Neuronal stem cell (in vitro differentiated cells): Measurements from ENCODE around the gene SORT1.
A peak's percentile ranks its signal among the peaks of the same experiment; 100 is the strongest.

Experiments used
- DNase-seq: peaks from one replicate; pipeline ENCODE4 v3.0.0-alpha.2; 2013; ENCODE audit warnings: low spot score
- H2AFZ ChIP-seq: one replicate; pipeline ENCODE4 v1.6.1; 2013; ENCODE audit warnings: mild to moderate bottlenecking, low read length, inconsistent platforms
- H2AK5ac ChIP-seq: 2 replicates; pipeline ENCODE4 v1.6.1; 2013; ENCODE audit warnings: low read depth, mild to moderate bottlenecking, inconsistent platforms, low read length, moderate library complexity, mixed read lengths
- H2BK120ac ChIP-seq: 2 replicates; pipeline ENCODE4 v1.6.1; 2013; ENCODE audit warnings: low read depth, mild to moderate bottlenecking, inconsistent platforms, low read length, moderate library complexity, mixed read lengths
- H2BK12ac ChIP-seq: one replicate; pipeline ENCODE4 v1.6.1; 2013; ENCODE audit warnings: low read length, inconsistent platforms
- H2BK15ac ChIP-seq: 2 replicates; pipeline ENCODE4 v1.6.1; 2013; ENCODE audit warnings: mild to moderate bottlenecking, low read length, inconsistent platforms, mixed read lengths
- H2BK5ac ChIP-seq: one replicate; pipeline ENCODE4 v1.6.1; 2013; ENCODE audit warnings: inconsistent platforms, mild to moderate bottlenecking, low read length, moderate library complexity
- H3K14ac ChIP-seq: one replicate; pipeline ENCODE4 v1.6.1; 2013; ENCODE audit warnings: low read length, inconsistent platforms
- H3K18ac ChIP-seq: 2 replicates; pipeline ENCODE4 v1.6.1; 2013; ENCODE audit warnings: low read length, inconsistent platforms
- H3K23ac ChIP-seq: 2 replicates; pipeline ENCODE4 v1.6.1; 2013; ENCODE audit warnings: low read depth, mild to moderate bottlenecking, mixed read lengths, low read length, inconsistent platforms; ENCODE audit not compliant: poor library complexity
- H3K27ac ChIP-seq: replicated peaks from 3 replicates; pipeline ENCODE4 v1.5.1; 2013; ENCODE audit warnings: low read length, inconsistent platforms
- H3K27me3 ChIP-seq, 3 experiments: 2 replicates each; pipeline ENCODE4 v1.6.1; 2013; ENCODE audit warnings: low read length in 3 of 3, mild to moderate bottlenecking in 2 of 3, inconsistent platforms in 1 of 3, low read depth in 1 of 3, mixed read lengths in 1 of 3, moderate library complexity in 1 of 3; ENCODE audit not compliant: control insufficient read depth in 3 of 3, insufficient read depth in 3 of 3
- H3K36me3 ChIP-seq, 2 donors: replicated peaks in 1 of 2; 2 replicates each; pipeline ENCODE4 v1.6.1; 2013; ENCODE audit warnings: low read length in 2 of 2; ENCODE audit not compliant: control insufficient read depth in 2 of 2, insufficient read depth in 2 of 2
- H3K4ac ChIP-seq: 2 replicates; pipeline ENCODE4 v1.6.1; 2013; ENCODE audit warnings: inconsistent platforms, mild to moderate bottlenecking, low read length, moderate library complexity
- H3K4me1 ChIP-seq, 2 donors: 1 replicate in 1 of 2; 2 replicates in 1 of 2; pipeline ENCODE4 v1.6.1; 2013; ENCODE audit warnings: low read length in 2 of 2, low read depth in 1 of 2; ENCODE audit not compliant: control insufficient read depth in 2 of 2, insufficient read depth in 1 of 2
- H3K4me2 ChIP-seq: one replicate; pipeline ENCODE4 v1.6.1; 2013; ENCODE audit warnings: mild to moderate bottlenecking, low read length, inconsistent platforms; ENCODE audit not compliant: insufficient read depth, poor library complexity, severe bottlenecking
- H3K4me3 ChIP-seq, 2 donors: 2 replicates each; pipeline ENCODE4 v1.5.1; 2013; ENCODE audit warnings: low read length in 2 of 2, mild to moderate bottlenecking in 2 of 2, inconsistent platforms in 1 of 2, moderate library complexity in 1 of 2
- H3K79me1 ChIP-seq: one replicate; pipeline ENCODE4 v1.6.1; 2013; ENCODE audit warnings: low read depth, mild to moderate bottlenecking, inconsistent platforms, low read length, moderate library complexity
- H3K9ac ChIP-seq: one replicate; pipeline ENCODE4 v1.6.1; 2013; ENCODE audit warnings: mild to moderate bottlenecking, low read depth, low read length, inconsistent platforms; ENCODE audit not compliant: poor library complexity
- H3K9me3 ChIP-seq, 2 donors: replicated peaks in 1 of 2; 2 replicates each; pipeline versions ENCODE3 to v1.6.1; 2013; ENCODE audit warnings: low read length in 2 of 2, mild to moderate bottlenecking in 2 of 2, inconsistent platforms in 1 of 2, low read depth in 1 of 2, mixed read lengths in 1 of 2, moderate library complexity in 1 of 2; ENCODE audit not compliant: control insufficient read depth in 2 of 2, insufficient read depth in 1 of 2
- H4K8ac ChIP-seq: one replicate; pipeline ENCODE4 v1.6.1; 2013; ENCODE audit warnings: low read depth, mild to moderate bottlenecking, inconsistent platforms, low read length, moderate library complexity
- H4K91ac ChIP-seq: one replicate; pipeline ENCODE4 v1.6.1; 2013; ENCODE audit warnings: low read length, low read depth, mild to moderate bottlenecking, inconsistent platforms; ENCODE audit not compliant: poor library complexity
- WGBS, 2 donors: extraction: QIAGEN DNeasy Blood & Tissue Kit; methylation state at CpG; one replicate each; pipeline ENCODE4 v1.1.7; 2013; ENCODE audit warnings: missing lambda C conversion rate in 2 of 2, mixed read lengths in 1 of 2; ENCODE audit not compliant: insufficient read length in 2 of 2, insufficient replicate concordance in 1 of 2; ENCODE audit errors: extremely low coverage in 2 of 2; 5-methylcytosine and 5-hydroxymethylcytosine counted together

The SORT1 gene

DNA sequence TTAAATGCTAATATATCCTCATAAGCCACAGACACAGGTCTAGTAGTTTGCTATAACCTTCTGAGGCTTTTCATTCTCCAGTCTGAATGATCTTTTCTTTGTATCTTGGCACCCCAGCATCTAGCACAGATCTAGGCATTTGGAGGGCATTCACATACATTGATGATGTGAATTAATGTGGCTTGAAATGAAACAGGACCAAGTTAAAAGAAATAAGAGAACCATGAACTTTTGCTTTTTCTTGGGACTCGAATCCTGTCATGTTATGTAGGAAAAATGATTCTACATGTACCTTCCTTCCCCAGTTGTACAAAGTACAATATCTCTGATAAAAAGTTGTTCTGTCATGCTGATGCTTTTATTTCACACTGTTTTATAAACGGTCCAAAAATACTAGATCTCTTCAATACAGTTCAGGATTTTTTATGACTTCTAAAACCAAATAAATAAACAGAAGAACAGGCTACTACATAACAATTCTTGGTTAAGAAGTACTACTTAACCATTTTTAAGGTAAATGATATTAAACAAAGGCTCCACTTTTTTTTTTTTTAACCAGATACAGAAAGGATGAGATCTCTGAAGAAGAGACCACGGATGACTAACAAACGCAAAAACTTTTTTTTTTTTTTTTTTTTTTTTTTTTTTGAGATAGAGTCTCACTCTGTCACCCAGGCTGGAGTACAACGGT, 3.0 kb downstream of the SORT1 start:
- H2BK120ac ChIP-seq = no peak overlapping the region
- no peak overlapping the region for H2BK5ac ChIP-seq
- H4K91ac ChIP-seq = no peak overlapping the region
- H3K9ac ChIP-seq = no peak overlapping the region
- no peaks in the 10 kb centered on the region for H3K36me3 ChIP-seq
- no peak overlapping the region for H2BK15ac ChIP-seq
- no peak overlapping the region for H3K4ac ChIP-seq
- H3K4me3 ChIP-seq = no peak overlapping the region
- no peak overlapping the region for H2BK12ac ChIP-seq
- H3K79me1 ChIP-seq = peaks cover 2% of the 10 kb centered on the region
- no peak overlapping the region for H3K18ac ChIP-seq
- WGBS, 2 donors = no CpG with 5 or more reads among the region's 5 CpGs
- no peaks in the 10 kb centered on the region for H3K9me3 ChIP-seq
- H3K4me2 ChIP-seq = no peak overlapping the region
- no peak for DNase-seq
- H4K8ac ChIP-seq = no peak overlapping the region
- no peak overlapping the region for H2AFZ ChIP-seq
- no peak overlapping the region for H2AK5ac ChIP-seq
- no peak overlapping the region for H3K14ac ChIP-seq
- no peaks in the 10 kb centered on the region for H3K27me3 ChIP-seq
- no peak overlapping the region for H3K23ac ChIP-seq
- peaks cover 15 to 35% of the 10 kb centered on the region in 2 donors for H3K4me1 ChIP-seq
- H3K27ac ChIP-seq = no peak overlapping the region

GRCh38 chr1:109393617-109394233, 4.0 kb downstream of the SORT1 start:
- Histone ChIP-seq H3K9ac (no peak overlapping the region), H2BK120ac (no peak overlapping the region), H4K8ac (no peak overlapping the region), H3K27me3 (no peaks in the 10 kb centered on the region), H2BK12ac (no peak overlapping the region), H3K36me3 (no peaks in the 10 kb centered on the region), H3K4ac (no peak overlapping the region), H3K4me1 (peaks cover 14 to 29% of the 10 kb centered on the region in 2 donors), H2AK5ac (no peak overlapping the region), H3K4me3 (no peak overlapping the region), H3K18ac (no peak overlapping the region), H3K23ac (no peak overlapping the region), H4K91ac (no peak overlapping the region), H2BK5ac (no peak overlapping the region), H3K27ac (no peak overlapping the region), H3K9me3 (no peaks in the 10 kb centered on the region), H3K14ac (no peak overlapping the region), H3K79me1 (peaks cover 2% of the 10 kb centered on the region), H2AFZ (no peak overlapping the region), H3K4me2 (no peak overlapping the region), H2BK15ac (no peak overlapping the region)
- 100% methylated on average over 1 of the region's 2 CpGs; no CpG with 5 or more reads in 1 of the 2 donors for WGBS, 2 donors
- no peak for DNase-seq

DNA sequence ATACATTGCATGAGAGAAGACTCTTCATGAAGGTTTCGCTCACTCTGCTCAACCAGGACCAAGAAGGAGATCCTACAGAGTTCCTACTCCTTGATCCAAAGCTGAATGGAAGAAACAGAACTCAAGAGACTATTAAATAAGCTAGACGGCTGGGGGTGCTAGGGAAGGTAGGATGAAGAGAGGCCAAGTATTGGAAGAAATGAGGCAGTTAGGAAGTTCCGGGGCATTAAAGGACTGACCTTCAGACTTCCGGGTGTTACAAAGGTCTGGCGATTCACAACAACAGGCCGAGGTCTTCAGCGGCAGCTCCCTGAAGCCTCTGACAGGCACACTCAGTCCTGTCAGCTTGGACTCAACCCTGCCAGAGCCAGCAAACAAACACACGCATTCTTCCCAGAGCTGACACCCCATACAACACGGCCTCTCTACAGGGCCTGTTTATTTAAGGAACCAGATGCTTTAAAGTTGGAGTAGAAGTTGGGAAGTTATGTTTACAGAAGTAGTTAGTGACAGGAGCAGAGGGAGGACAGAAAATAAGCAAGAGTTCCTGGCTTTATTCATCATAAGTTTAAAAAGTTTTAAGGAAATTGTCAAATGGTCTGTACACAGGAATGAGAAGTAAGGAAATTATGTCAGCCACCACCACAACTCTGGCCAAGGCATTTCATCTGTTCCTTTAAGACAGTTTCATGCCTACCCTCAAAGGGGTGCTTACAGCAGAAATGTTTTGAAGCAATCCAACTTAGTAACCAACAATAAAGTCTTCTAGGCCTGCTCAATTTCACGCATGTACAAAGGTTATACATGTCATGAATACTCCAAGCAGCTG, 4.7 kb downstream of the SORT1 start:
- no peak overlapping the region for H2BK12ac ChIP-seq
- no peak overlapping the region for H3K23ac ChIP-seq
- no peak overlapping the region for H3K4me2 ChIP-seq
- no peaks in the 10 kb centered on the region for H3K9me3 ChIP-seq
- no CpG with 5 or more reads among the region's 10 CpGs for WGBS, 2 donors
- H3K4me1 ChIP-seq = peaks cover 10 to 25% of the 10 kb centered on the region in 2 donors
- H3K18ac ChIP-seq = no peak overlapping the region
- no peak overlapping the region for H2BK120ac ChIP-seq
- peaks cover 2% of the 10 kb centered on the region for H3K79me1 ChIP-seq
- H2BK5ac ChIP-seq = no peak overlapping the region
- no peak overlapping the region for H4K8ac ChIP-seq
- no peak overlapping the region for H4K91ac ChIP-seq
- H2AK5ac ChIP-seq = no peak overlapping the region
- no peak overlapping the region for H3K27ac ChIP-seq
- no peak overlapping the region for H2BK15ac ChIP-seq
- no peaks in the 10 kb centered on the region for H3K27me3 ChIP-seq
- H3K36me3 ChIP-seq = no peaks in the 10 kb centered on the region
- H3K14ac ChIP-seq = no peak overlapping the region
- H2AFZ ChIP-seq = peak overlapping the region; percentile 77
- H3K4ac ChIP-seq = no peak overlapping the region
- no peak for DNase-seq
- H3K9ac ChIP-seq = no peak overlapping the region
- H3K4me3 ChIP-seq = peak overlapping the region in 1 of 2 donors; percentile 18
